ENCODE data around the gene ABCA13.

The ABCA13 gene

DNA sequence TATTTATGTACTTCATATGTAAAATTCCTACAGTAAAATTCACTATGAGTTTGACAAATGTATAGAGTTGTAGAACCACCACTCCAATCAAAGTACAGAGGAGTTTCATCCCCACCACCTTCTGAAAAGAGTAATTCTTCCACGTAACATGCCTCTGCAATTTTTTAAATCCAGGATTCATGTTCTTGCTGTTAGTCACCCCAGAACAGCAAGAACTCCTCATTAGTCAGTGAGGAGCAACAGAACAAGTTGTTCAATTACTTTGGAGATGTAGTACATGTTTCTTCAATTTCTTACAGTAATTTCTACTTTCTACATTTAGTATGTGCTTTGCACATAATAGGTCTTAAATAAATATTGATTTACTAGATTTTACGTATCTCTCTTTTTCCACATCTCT, 248.1 kb downstream of the ABCA13 start:
- no peak overlapping the region for H3K27ac Mint-ChIP-seq
- H3K36me3 Mint-ChIP-seq (ENCODE audit: low read depth), result no peaks in the 10 kb centered on the region
- H3K4me1 Mint-ChIP-seq (ENCODE audit: low read depth), result no peaks in the 10 kb centered on the region
- H3K27me3 Mint-ChIP-seq (ENCODE audit: low read depth), result no peaks in the 10 kb centered on the region
- H3K4me3 Mint-ChIP-seq, result no peak overlapping the region
- H3K9me3 Mint-ChIP-seq, result no peaks in the 10 kb centered on the region

DNA sequence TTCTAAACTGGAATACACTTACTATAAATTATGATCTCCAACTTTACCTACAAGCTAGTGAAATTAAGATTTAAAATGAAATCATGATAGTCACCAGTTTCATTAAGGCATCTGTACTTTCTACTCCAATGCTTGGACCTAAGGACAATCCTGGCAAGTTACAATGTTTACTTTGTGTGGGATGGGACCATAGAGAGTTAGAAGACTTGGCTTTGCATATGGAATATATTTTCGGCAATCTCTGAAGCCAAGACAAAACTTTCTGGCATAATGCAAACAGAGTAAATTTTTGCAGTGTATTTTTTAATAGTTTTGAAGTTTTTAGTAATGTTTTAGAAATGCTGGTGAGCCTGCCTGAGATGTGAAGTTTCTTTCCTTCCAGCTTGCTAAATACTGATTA, 248.9 kb downstream of the ABCA13 start:
- H3K4me1 Mint-ChIP-seq (ENCODE audit: low read depth), result no peaks in the 10 kb centered on the region
- no peaks in the 10 kb centered on the region for H3K27me3 Mint-ChIP-seq (ENCODE audit: low read depth)
- H3K9me3 Mint-ChIP-seq, result no peaks in the 10 kb centered on the region
- no peaks in the 10 kb centered on the region for H3K36me3 Mint-ChIP-seq (ENCODE audit: low read depth)
- no peak overlapping the region for H3K27ac Mint-ChIP-seq
- no peak overlapping the region for H3K4me3 Mint-ChIP-seq

DNA sequence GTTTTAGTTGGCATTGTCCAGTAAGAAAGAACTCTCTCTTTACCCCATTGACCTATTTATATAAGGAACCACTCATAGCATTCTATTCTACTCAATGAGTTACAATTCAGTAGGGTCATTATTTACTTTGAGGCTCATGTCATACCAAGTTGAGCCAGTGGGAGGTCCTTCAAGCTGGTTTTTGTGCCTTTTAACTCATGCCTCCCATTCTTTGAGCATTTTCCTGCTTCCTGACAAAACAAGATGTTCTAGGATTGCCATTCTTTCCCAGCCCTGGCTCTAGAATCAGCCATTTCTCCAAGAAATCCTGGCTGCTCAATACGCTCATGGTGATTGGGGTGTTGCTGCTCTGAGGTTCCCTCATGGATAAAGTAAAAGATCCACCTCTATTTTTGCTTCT, 250.1 kb downstream of the ABCA13 start:
- H3K36me3 Mint-ChIP-seq (ENCODE audit: low read depth), result no peaks in the 10 kb centered on the region
- no peaks in the 10 kb centered on the region for H3K27me3 Mint-ChIP-seq (ENCODE audit: low read depth)
- H3K9me3 Mint-ChIP-seq, result no peaks in the 10 kb centered on the region
- H3K4me1 Mint-ChIP-seq (ENCODE audit: low read depth), result no peaks in the 10 kb centered on the region
- no peak overlapping the region for H3K27ac Mint-ChIP-seq
- no peak overlapping the region for H3K4me3 Mint-ChIP-seq

DNA sequence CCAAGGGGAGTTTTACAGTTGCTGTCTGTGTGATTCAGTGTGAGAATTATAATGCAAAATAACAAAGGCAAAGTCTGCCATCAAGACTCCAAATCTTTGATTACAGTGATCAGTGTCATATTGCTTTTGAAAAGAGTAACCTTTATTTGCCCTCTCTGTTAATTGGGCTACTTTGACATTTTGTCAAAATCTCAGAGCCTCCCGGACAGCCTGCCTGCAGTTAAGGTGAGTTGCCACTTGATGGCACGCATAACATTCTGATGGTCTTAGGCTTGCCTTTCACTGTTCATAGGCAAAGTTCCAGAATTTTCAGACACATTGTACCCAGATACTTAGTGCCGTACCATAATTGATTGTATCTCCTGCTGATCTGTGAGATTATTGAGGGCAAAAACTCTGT, 253.5 kb downstream of the ABCA13 start:
- Mint-ChIP-seq H3K36me3 (ENCODE audit: low read depth) (no peaks in the 10 kb centered on the region), H3K4me1 (ENCODE audit: low read depth) (no peaks in the 10 kb centered on the region), H3K27ac (no peak overlapping the region), H3K27me3 (ENCODE audit: low read depth) (no peaks in the 10 kb centered on the region), H3K4me3 (no peak overlapping the region), H3K9me3 (no peaks in the 10 kb centered on the region)

DNA sequence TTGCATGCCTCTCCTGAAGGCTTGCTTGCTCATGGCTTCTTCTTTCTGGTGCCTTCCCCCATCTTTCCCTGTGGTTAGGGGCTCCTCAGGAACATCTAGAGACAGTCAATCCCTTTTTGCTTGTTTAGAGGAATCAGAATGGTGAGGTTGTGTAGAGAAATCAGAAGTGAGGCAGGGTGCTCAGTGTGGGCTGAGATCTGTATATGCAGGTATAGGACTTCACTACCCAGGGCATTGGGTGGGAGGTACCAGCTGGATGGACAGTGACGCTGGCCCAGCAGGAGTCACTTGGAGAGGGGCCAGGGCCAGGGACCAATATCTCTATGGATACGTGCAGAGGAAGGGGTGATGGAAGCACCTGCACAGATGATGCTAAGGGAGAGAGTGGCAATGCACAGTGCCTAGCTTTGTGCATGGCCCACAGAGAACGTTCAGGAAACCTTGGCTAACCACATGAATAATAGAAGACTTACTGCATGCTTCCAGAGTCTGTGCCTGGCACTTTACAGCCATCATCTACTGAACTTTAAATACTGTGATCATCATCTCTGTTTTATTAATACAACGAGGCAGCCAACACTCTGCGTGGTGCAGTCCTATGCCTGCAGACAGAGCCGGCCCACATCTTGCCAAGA, 255.2 kb downstream of the ABCA13 start:
- H3K9me3 Mint-ChIP-seq, result no peaks in the 10 kb centered on the region
- H3K36me3 Mint-ChIP-seq (ENCODE audit: low read depth), result no peaks in the 10 kb centered on the region
- H3K4me1 Mint-ChIP-seq (ENCODE audit: low read depth), result no peaks in the 10 kb centered on the region
- no peak overlapping the region for H3K4me3 Mint-ChIP-seq
- no peaks in the 10 kb centered on the region for H3K27me3 Mint-ChIP-seq (ENCODE audit: low read depth)
- no peak overlapping the region for H3K27ac Mint-ChIP-seq

DNA sequence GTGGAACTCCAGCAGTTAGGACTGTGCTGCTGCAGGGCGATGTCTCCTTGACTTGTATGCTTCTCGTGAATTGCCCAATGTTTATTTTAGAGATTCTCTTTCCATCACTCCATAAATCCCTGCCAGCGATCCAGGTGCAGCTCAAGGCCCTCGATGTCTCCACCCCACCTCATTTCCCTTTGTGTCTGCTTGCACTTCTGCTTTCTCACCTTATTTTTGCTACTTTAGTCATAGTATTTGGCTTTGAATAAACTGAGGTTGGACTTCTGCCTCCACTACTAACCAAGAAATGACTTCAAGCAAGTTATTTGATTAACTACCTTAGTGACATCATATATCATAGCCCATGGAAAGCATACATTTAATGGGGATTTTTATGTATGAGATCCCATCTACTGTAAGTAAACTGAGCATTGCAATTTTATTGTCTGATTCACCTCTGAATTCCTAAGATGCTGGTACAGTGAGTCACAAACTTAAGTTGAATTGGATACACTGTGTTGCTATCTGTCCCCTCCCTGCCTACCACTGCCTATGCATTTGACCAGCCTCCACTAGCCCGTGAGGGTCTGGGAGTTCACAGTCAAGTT, 255.8 kb downstream of the ABCA13 start:
- H3K4me3 Mint-ChIP-seq, result no peak overlapping the region
- no peaks in the 10 kb centered on the region for H3K9me3 Mint-ChIP-seq
- no peaks in the 10 kb centered on the region for H3K27me3 Mint-ChIP-seq (ENCODE audit: low read depth)
- H3K36me3 Mint-ChIP-seq (ENCODE audit: low read depth), result no peaks in the 10 kb centered on the region
- H3K27ac Mint-ChIP-seq, result peak overlapping the region; percentile 3
- no peaks in the 10 kb centered on the region for H3K4me1 Mint-ChIP-seq (ENCODE audit: low read depth)

DNA sequence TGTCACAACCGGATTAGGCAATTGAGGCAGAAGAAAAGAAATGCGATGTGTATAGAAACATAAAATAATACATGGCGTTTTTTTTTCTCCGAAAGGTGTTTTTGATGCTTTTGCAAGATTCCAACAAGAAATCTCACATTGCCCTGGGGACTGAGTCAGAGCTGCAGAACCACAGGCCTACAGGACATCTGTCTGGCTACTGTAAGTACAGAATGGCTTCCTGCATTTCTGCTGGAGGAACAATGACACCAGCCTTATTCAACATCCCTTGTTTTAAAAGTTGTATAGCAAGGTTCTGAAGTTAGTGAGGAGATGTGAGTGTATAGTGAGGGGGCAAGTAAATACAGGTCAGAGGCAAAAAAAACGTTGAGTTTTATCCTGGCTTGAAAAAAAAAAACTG, 256.4 kb downstream of the ABCA13 start:
- H3K4me1 Mint-ChIP-seq (ENCODE audit: low read depth), result no peaks in the 10 kb centered on the region
- H3K27ac Mint-ChIP-seq, result no peak overlapping the region
- H3K27me3 Mint-ChIP-seq (ENCODE audit: low read depth), result no peaks in the 10 kb centered on the region
- no peaks in the 10 kb centered on the region for H3K36me3 Mint-ChIP-seq (ENCODE audit: low read depth)
- H3K4me3 Mint-ChIP-seq, result no peak overlapping the region
- no peaks in the 10 kb centered on the region for H3K9me3 Mint-ChIP-seq

DNA sequence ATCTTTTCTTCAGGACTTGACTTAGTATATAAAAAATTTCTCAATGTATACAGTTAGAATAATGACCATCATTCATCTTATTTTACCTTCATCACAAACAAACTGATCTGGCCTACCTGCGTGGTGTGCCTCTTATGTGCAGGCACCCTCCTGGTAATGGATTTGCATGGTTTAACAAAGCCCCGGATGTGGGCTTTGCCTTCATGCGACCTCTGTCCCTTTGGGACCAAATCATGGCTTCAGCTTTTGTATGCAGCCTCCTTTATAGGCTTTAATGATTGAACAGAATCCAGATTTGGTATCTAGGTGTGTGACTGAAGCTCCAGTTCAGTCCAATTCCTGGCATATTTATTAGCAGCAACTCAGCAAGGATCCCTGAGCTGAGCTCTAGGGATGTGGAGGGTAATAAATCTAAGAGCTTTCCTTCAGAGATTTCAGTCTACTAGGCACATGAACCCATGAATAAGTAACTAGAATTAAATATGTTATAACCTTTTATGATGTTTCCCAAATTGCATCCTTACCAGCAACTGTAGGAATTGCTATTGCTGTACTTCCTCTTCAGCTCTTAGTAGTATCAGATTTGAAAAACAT, 256.9 kb downstream of the ABCA13 start:
- Mint-ChIP-seq H3K9me3 (no peaks in the 10 kb centered on the region), H3K27me3 (ENCODE audit: low read depth) (no peaks in the 10 kb centered on the region), H3K27ac (no peak overlapping the region), H3K36me3 (ENCODE audit: low read depth) (no peaks in the 10 kb centered on the region), H3K4me1 (ENCODE audit: low read depth) (no peaks in the 10 kb centered on the region), H3K4me3 (no peak overlapping the region)

DNA sequence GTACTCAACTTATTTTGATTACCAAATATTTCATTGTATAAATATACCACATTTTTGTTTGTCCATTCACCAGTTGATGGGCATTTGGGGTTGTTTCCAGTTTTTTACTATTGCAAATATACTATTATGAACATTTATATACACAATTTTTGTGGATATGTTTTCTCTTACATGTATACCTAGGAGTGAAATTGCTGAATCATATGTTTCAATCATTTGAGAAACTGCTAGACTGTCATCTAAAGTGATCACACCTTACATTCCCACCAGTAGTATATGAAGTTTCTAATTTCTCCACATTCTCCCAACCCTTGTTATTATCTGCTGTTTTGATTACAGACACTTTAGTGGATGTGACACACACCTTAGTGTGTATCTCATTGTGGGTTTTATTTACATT, 257.9 kb downstream of the ABCA13 start:
- H3K4me3 Mint-ChIP-seq, result no peak overlapping the region

DNA sequence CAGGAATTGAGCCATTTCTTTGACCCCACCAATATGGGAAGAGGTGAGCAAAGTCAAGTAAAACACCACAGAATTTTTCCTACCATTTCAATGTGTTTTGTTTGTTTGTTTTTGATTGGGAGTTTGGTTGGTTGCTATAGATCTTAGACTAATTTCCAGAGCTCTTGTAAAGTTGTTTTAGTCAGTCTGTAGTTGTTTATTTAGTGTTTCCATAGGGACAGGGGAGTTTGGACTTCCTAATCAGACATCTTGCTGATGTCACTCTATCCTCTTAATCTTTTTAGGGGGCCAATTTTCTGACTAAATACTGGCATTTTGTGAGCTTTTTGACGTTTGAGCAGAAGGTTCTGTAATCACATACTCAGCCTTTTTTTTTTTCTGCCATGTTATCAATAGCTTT, 266.9 kb downstream of the ABCA13 start:
- Mint-ChIP-seq H3K27me3 (ENCODE audit: low read depth) (peaks cover 9% of the 10 kb centered on the region), H3K27ac (no peak overlapping the region), H3K9me3 (peaks cover under 1% of the 10 kb centered on the region), H3K4me1 (ENCODE audit: low read depth) (no peaks in the 10 kb centered on the region), H3K36me3 (ENCODE audit: low read depth) (no peaks in the 10 kb centered on the region), H3K4me3 (no peak overlapping the region)

More for the DNA sequence above, 257.9 kb downstream of the ABCA13 start:
- Mint-ChIP-seq H3K27ac (no peak overlapping the region), H3K36me3 (ENCODE audit: low read depth) (no peaks in the 10 kb centered on the region), H3K9me3 (no peaks in the 10 kb centered on the region), H3K4me1 (ENCODE audit: low read depth) (no peaks in the 10 kb centered on the region), H3K27me3 (ENCODE audit: low read depth) (no peaks in the 10 kb centered on the region)

DNA sequence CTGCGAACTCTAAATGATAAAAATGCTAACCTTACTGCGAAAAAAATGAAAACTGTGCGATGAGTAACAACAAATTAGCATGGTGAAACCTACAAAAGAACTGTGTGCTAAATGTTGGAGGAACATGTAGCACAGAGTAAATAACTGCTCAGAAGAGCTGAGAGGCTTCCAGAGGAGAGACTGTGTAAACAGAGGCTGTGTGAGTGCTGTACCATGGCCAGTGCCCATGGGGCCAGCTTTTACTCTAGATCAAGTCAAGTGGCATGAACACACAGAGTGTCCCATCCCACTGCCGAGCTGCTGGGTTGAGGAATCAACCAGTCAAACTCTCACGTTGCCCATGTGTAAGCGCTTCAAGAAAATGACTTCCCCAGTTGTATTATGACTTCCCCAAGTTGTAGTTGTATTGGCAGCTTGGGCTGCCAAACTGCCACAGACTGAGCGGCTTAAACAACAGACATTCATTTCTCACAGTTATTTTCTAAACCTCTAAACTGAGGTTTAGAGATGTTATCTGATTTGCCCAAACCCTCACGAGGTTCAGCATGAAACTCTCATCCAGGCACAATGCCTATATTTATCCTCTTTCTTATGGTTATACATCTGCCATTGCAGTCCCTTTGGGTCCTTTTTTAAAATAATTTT, 270.7 kb downstream of the ABCA13 start:
- Mint-ChIP-seq H3K4me3 (no peak overlapping the region), H3K27me3 (ENCODE audit: low read depth) (peaks cover 3% of the 10 kb centered on the region), H3K9me3 (peaks cover 13% of the 10 kb centered on the region), H3K4me1 (ENCODE audit: low read depth) (no peaks in the 10 kb centered on the region), H3K36me3 (ENCODE audit: low read depth) (no peaks in the 10 kb centered on the region), H3K27ac (no peak overlapping the region)

DNA sequence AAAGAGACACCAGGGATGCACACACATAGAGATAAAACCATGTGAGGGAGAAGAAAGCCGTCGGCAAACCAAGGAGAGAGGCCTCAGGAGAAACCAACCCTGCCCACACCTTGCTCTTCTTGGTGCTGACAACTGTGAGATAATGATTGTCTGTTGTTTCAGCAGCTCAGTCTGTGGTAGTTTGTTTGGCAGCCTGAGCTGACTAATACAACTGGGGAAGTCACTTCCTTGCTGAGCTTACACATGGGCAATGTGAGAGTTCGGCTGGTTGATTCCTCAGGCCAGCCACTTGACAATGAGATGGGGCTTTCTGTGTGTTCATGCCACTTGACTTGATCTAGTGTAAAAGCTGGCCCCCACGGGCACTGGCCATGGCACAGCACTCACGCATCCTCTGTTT, 271.8 kb downstream of the ABCA13 start:
- no peaks in the 10 kb centered on the region for H3K36me3 Mint-ChIP-seq (ENCODE audit: low read depth)
- no peak overlapping the region for H3K4me3 Mint-ChIP-seq
- no peaks in the 10 kb centered on the region for H3K4me1 Mint-ChIP-seq (ENCODE audit: low read depth)
- H3K27ac Mint-ChIP-seq, result no peak overlapping the region
- H3K27me3 Mint-ChIP-seq (ENCODE audit: low read depth), result peaks cover under 1% of the 10 kb centered on the region
- peaks cover 13% of the 10 kb centered on the region for H3K9me3 Mint-ChIP-seq

DNA sequence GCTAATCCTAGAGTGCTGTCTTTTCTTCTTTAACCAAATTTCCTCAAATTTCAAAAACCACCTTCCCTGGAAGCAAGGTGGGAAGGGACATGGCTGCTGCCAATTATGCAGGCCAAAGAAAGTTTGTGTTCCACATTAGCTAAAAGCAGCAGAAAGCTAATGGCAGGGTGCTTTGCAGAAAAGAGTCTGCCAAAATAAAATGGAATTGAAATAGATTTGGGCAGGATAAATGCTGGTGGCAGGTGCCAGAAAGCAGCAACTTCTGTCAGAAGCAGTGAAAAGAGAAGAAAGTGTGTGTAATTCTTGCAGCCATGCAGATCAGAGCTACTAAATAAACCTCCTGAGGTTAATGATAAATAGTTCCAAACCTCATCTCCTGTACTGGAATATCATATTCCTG, 275.5 kb downstream of the ABCA13 start:
- peaks cover 13% of the 10 kb centered on the region for H3K9me3 Mint-ChIP-seq
- no peaks in the 10 kb centered on the region for H3K27me3 Mint-ChIP-seq (ENCODE audit: low read depth)
- no peaks in the 10 kb centered on the region for H3K4me1 Mint-ChIP-seq (ENCODE audit: low read depth)
- no peaks in the 10 kb centered on the region for H3K36me3 Mint-ChIP-seq (ENCODE audit: low read depth)
- no peak overlapping the region for H3K27ac Mint-ChIP-seq
- no peak overlapping the region for H3K4me3 Mint-ChIP-seq

DNA sequence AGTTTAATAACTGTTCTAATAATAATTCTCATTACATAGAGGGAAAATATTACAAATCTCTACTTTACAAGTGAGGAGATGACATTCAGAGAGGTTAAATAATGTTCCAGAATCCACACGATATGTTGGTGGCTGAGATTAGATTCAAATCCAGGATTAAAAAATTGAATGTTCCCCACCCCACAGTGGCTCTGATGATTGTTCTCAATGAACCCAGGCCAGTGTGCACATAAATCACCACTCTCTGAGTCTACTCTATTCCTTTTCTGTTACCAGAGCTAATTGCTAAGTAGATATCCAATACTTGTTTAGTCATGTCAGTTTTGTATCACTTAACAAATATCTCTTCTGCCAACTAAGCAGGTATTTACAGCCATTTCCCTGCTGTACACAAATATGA, 281.0 kb downstream of the ABCA13 start:
- no peak overlapping the region for H3K27ac Mint-ChIP-seq
- H3K36me3 Mint-ChIP-seq (ENCODE audit: low read depth), result no peaks in the 10 kb centered on the region
- no peaks in the 10 kb centered on the region for H3K27me3 Mint-ChIP-seq (ENCODE audit: low read depth)
- no peaks in the 10 kb centered on the region for H3K9me3 Mint-ChIP-seq
- no peaks in the 10 kb centered on the region for H3K4me1 Mint-ChIP-seq (ENCODE audit: low read depth)
- no peak overlapping the region for H3K4me3 Mint-ChIP-seq

DNA sequence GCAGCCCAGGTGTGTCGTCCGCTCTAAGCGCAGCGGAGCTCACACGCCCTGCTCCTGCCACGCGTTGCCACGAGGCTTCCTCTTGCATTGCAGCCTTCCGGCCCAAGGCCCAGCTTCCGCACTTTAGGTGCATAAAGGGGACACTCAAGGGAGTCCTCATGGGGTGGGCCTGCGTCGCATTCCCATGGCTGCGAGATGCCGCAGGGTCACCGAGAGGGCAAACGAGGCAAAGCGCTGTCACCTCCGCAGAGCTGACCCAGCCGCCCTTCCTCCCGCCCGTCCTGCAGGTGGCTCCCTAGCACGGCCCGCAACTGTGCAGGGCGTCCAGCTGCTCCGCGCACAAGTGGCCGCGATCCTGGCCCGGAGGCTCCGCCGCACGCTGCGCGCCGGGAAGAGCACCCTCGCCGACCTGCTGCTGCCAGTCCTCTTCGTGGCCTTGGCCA, 283.5 kb downstream of the ABCA13 start:
- Mint-ChIP-seq H3K4me1 (ENCODE audit: low read depth) (no peaks in the 10 kb centered on the region), H3K27me3 (ENCODE audit: low read depth) (peaks cover 5% of the 10 kb centered on the region), H3K4me3 (no peak overlapping the region), H3K36me3 (ENCODE audit: low read depth) (no peaks in the 10 kb centered on the region), H3K27ac (no peak overlapping the region), H3K9me3 (no peaks in the 10 kb centered on the region)

Measured in T-helper 1 cell treated with Interleukin-12 subunit alpha and Interleukin-12 subunit beta and Interleukin-4 antibody, amounts not matched to agents 30 μg/mL and 1 μg/mL, for 36 hours (primary cell).